HepG2 (cell line): ENCODE data around the gene SLC22A23. TPM values are rescaled to one million over a fixed set of nuclear protein-coding genes. Genes with fewer than 3 reads are reported as not detected.

ENCODE experiments used
- AHR ChIP-seq: IDR thresholded peaks from 2 replicates; pipeline ENCODE4 v1.6.1; 2018; ENCODE audit warnings: missing genetic modification reagents, missing compliant biosample characterization
- CHD4 ChIP-seq: fragments of 200-600 bp; sonication (generic); IDR thresholded peaks from 2 replicates; pipeline ENCODE4 v1.7.0; 2017; ENCODE audit warnings: mild to moderate bottlenecking, low read length, borderline replicate concordance
- FOXA1 ChIP-seq, 2 experiments: fragments of 450-650 bp in 1 of 2; sonication (generic) in 1 of 2; formaldehyde crosslinking in 1 of 2; IDR thresholded peaks; 2 replicates each; pipeline versions ENCODE4 v1.4.0 to v1.6.1; 2016 to 2020; ENCODE audit warnings: missing genetic modification reagents in 1 of 2
- HNF1B ChIP-seq: sonication (generic); formaldehyde crosslinking; IDR thresholded peaks from 2 replicates; pipeline ENCODE4 v1.5.1; 2020; ENCODE audit warnings: mild to moderate bottlenecking, moderate library complexity, missing genetic modification reagents
- NFE2L1 ChIP-seq: sonication (generic); formaldehyde crosslinking; IDR thresholded peaks from 2 replicates; pipeline ENCODE4 v1.4.0; 2020; ENCODE audit warnings: missing genetic modification reagents, mild to moderate bottlenecking, borderline replicate concordance
- REPIN1 ChIP-seq: sonication (generic); formaldehyde crosslinking; IDR thresholded peaks from 2 replicates; pipeline ENCODE4 v1.8.0; 2022; ENCODE audit warnings: missing genetic modification reagents, low read depth, mild to moderate bottlenecking, borderline replicate concordance
- RXRA ChIP-seq: sonication (generic); formaldehyde crosslinking; IDR thresholded peaks from 2 replicates; pipeline ENCODE4 v1.5.1; 2020; ENCODE audit warnings: missing genetic modification reagents
- SKIL ChIP-seq: sonication (generic); formaldehyde crosslinking; IDR thresholded peaks from 2 replicates; pipeline ENCODE4 v1.8.0; 2022; ENCODE audit warnings: missing genetic modification reagents, mild to moderate bottlenecking, moderate library complexity, borderline replicate concordance
- ZBTB20 ChIP-seq: sonication (generic); formaldehyde crosslinking; IDR thresholded peaks from 2 replicates; pipeline ENCODE4 v1.8.1; 2023; ENCODE audit warnings: missing genetic modification reagents, low read depth, mild to moderate bottlenecking, borderline replicate concordance
- ZEB1 ChIP-seq: IDR thresholded peaks from 2 replicates; pipeline ENCODE4 v1.6.1; 2012; ENCODE audit warnings: mild to moderate bottlenecking, low read depth, inconsistent platforms; ENCODE audit not compliant: insufficient replicate concordance
- ZKSCAN8 ChIP-seq: IDR thresholded peaks from 2 replicates; pipeline ENCODE4 v1.6.1; 2016; ENCODE audit warnings: borderline replicate concordance, missing genetic modification reagents, missing compliant biosample characterization
- ZNF496 ChIP-seq: sonication (generic); formaldehyde crosslinking; IDR thresholded peaks from 2 replicates; pipeline ENCODE4 v1.8.1; 2023; ENCODE audit warnings: mild to moderate bottlenecking, moderate library complexity, missing genetic modification reagents; ENCODE audit not compliant: insufficient replicate concordance
- ZNF687 ChIP-seq: sonication (generic); formaldehyde crosslinking; IDR thresholded peaks from 2 replicates; pipeline ENCODE4 v1.5.1; 2020; ENCODE audit warnings: mild to moderate bottlenecking, missing genetic modification reagents, moderate library complexity
- polyA plus RNA-seq, 8 experiments: library from polyadenylated mRNA; depleted of rRNA in 3 of 8; stranded (reverse) in 7 of 8; unstranded in 1 of 8; fragments of >200 nt; fragmentation: Illumina TruSeq in 4 of 8; extraction: Trizol in 4 of 8; gene quantifications; 2 replicates each; pipeline versions ENCODE4 v1.2.1 to v1.2.3, GENCODE V29; 2011 to 2016; ENCODE audit warnings: low read depth in 4 of 8, missing spikeins in 1 of 8, mixed read lengths in 1 of 8; ENCODE audit not compliant: insufficient read depth in 1 of 8
- total RNA-seq, 5 experiments: library from RNA; depleted of rRNA; stranded (reverse); fragments of >200 nt; fragmentation: Illumina TruSeq; extraction: Trizol; gene quantifications; 2 replicates each; pipeline ENCODE4 v1.2.3, GENCODE V29; 2016; ENCODE audit warnings: low read depth in 1 of 5
- TF ChIP-seq, protein P1 (sequence below): sonication (generic); formaldehyde crosslinking; IDR thresholded peaks from 2 replicates; pipeline ENCODE4 v1.5.0; 2020; ENCODE audit warnings: mild to moderate bottlenecking, missing genetic modification reagents
- TF ChIP-seq, protein P2 (sequence below): sonication (generic); formaldehyde crosslinking; IDR thresholded peaks from 2 replicates; pipeline ENCODE4 v1.5.1; 2020; ENCODE audit warnings: missing genetic modification reagents, mild to moderate bottlenecking, borderline replicate concordance

Gene SLC22A23
- total and polyA plus RNA-seq, 2 of the 13 experiments (the other 11 are each of a cell fraction or from before 2014, with no cell fraction given) = 11.8 to 17.5 TPM

DNA sequence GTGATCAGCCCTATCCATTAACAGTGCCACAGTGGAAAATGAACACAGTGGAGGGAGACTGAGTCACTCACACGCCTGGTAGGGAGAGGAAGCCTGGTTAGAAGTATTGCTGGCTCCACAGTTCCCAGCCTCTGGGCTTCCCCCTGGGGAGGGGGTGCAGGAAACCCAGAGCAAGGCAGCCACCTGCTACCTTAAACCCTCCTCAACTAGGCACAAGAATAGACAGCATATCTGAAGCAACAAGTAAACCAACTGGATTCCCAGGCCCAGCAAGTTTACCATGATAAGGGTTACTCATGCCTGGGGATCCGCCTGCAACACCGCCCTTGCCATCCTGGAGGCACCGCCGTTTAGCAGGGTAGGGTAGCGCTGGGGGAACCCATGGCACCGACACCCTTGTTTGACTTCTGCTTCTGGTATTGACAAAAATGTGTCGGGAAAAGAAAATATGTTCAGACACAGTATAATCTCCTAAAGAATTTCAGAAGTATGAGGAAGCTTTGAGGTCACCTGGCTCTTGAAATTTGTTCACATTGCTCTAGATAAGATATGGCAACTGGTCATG, 38.3 kb downstream of the SLC22A23 start (continued):
- TF ChIP-seq CHD4 (no peak), HNF1B (CRISPR knock-in tag) (peak; percentile 21; the same call in 1 of the 2 replicates), ZKSCAN8 (CRISPR knock-in tag) (no peak), ZNF687 (peak; percentile 70), ZNF496 (no peak), REPIN1 (CRISPR knock-in tag) (no peak), FOXA1 (IDR thresholded peaks at IDR 0.05) (no peak), FOXA1 (CRISPR knock-in tag; IDR thresholded peaks at IDR 0.05) (peak; percentile 65; the same call in 1 of the 2 replicates), ZBTB20 (no peak), AHR (CRISPR knock-in tag) (no peak), NFE2L1 (CRISPR knock-in tag) (no peak), RXRA (peak; percentile 17; the same call in 1 of the 2 replicates), SKIL (CRISPR knock-in tag) (peak; percentile 26; the same call in 1 of the 2 replicates), ZEB1 (peak; percentile 4)
- TF ChIP-seq, protein P1, sequence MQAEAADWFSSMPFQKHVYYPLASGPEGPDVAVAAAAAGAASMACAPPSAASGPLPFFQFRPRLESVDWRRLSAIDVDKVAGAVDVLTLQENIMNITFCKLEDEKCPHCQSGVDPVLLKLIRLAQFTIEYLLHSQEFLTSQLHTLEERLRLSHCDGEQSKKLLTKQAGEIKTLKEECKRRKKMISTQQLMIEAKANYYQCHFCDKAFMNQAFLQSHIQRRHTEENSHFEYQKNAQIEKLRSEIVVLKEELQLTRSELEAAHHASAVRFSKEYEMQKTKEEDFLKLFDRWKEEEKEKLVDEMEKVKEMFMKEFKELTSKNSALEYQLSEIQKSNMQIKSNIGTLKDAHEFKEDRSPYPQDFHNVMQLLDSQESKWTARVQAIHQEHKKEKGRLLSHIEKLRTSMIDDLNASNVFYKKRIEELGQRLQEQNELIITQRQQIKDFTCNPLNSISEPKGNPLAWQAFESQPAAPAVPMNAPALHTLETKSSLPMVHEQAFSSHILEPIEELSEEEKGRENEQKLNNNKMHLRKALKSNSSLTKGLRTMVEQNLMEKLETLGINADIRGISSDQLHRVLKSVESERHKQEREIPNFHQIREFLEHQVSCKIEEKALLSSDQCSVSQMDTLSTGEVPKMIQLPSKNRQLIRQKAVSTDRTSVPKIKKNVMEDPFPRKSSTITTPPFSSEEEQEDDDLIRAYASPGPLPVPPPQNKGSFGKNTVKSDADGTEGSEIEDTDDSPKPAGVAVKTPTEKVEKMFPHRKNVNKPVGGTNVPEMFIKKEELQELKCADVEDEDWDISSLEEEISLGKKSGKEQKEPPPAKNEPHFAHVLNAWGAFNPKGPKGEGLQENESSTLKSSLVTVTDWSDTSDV (CRISPR knock-in tag) = 0 out of 2 replicates have a peak, but pooled peaks have one; percentile 48
- TF ChIP-seq, protein P2, sequence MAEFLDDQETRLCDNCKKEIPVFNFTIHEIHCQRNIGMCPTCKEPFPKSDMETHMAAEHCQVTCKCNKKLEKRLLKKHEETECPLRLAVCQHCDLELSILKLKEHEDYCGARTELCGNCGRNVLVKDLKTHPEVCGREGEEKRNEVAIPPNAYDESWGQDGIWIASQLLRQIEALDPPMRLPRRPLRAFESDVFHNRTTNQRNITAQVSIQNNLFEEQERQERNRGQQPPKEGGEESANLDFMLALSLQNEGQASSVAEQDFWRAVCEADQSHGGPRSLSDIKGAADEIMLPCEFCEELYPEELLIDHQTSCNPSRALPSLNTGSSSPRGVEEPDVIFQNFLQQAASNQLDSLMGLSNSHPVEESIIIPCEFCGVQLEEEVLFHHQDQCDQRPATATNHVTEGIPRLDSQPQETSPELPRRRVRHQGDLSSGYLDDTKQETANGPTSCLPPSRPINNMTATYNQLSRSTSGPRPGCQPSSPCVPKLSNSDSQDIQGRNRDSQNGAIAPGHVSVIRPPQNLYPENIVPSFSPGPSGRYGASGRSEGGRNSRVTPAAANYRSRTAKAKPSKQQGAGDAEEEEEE (CRISPR knock-in tag) = no peak
